Mammary epithelial cell (primary cell): ENCODE results near the gene TMEM87B.

Experiments used
- EZH2 ChIP-seq: IDR thresholded peaks from 2 replicates; pipeline ENCODE4 v1.6.1; 2012; ENCODE audit warnings: low read length, inconsistent platforms, borderline replicate concordance
- TF ChIP-seq, protein P1 (sequence below), 2 donors: IDR thresholded peaks in 1 of 2; conservative IDR thresholded peaks in 1 of 2; 2 replicates each; pipeline ENCODE4 v1.5.1; 2011 to 2012; ENCODE audit warnings: inconsistent platforms in 2 of 2, low read length in 2 of 2, mild to moderate bottlenecking in 2 of 2, control low read depth in 1 of 2, low read depth in 1 of 2; ENCODE audit not compliant: insufficient read depth in 1 of 2; ENCODE audit errors: extremely low read depth in 1 of 2

DNA sequence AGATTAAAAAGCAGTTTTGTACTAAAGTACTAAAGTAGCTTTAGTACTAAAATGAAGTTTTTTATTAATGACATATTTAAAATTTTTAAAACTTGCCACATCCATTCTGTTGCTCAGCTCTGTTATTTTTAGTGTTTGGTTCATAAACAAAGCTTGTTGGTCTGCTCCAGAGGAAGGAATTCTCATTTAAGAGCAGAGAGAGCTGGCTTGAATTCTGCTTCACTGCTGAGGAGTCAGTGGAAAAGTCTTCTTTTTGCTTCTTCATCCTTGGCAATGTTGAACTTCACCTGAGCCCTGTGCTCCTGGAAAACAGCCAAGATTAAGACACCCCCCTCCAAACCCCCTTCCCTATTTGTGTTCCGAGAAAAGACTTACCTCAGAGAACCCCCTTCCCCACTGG lies 40.6 kb downstream of the TMEM87B start:
- TF ChIP-seq EZH2 = no peak
- TF ChIP-seq, protein P1, sequence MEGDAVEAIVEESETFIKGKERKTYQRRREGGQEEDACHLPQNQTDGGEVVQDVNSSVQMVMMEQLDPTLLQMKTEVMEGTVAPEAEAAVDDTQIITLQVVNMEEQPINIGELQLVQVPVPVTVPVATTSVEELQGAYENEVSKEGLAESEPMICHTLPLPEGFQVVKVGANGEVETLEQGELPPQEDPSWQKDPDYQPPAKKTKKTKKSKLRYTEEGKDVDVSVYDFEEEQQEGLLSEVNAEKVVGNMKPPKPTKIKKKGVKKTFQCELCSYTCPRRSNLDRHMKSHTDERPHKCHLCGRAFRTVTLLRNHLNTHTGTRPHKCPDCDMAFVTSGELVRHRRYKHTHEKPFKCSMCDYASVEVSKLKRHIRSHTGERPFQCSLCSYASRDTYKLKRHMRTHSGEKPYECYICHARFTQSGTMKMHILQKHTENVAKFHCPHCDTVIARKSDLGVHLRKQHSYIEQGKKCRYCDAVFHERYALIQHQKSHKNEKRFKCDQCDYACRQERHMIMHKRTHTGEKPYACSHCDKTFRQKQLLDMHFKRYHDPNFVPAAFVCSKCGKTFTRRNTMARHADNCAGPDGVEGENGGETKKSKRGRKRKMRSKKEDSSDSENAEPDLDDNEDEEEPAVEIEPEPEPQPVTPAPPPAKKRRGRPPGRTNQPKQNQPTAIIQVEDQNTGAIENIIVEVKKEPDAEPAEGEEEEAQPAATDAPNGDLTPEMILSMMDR (conservative IDR thresholded peaks at IDR 0.05 in 1 of 2, IDR thresholded peaks at IDR 0.05 in 1 of 2; ENCODE audit: extremely low read depth in 1 of 2, insufficient read depth in 1 of 2, low read depth in 1 of 2, low read length in 2 of 2) = no peak
